Natural killer cell (primary cell): ENCODE results near the gene QRSL1. TPM values are rescaled to one million over a fixed set of nuclear protein-coding genes. Genes with fewer than 3 reads are reported as not detected.
A peak's percentile ranks its signal among the peaks of the same experiment; 100 is the strongest.

Source experiments
- ATAC-seq, 3 donors: fragments of 150-1000 bp in 2 of 3; fragments of 200-7000 bp in 1 of 3; cut with Tn5 transposase; 1 replicate in 1 of 3; 2 replicates in 2 of 3; pipeline ENCODE4 v1.10.0; 2021; ENCODE audit warnings: mild to moderate bottlenecking in 2 of 3, moderate library complexity in 2 of 3
- DNase-seq, 2 donors: peaks; one replicate each; pipeline versions ENCODE4 v3.0.0 to v3.0.0-alpha.2; 2013 to 2021; ENCODE audit warnings: mixed read lengths in 1 of 2
- H3K27ac ChIP-seq: one replicate; pipeline ENCODE4 v1.5.1; 2013; ENCODE audit warnings: mild to moderate bottlenecking, low read length
- H3K27me3 ChIP-seq: one replicate; pipeline ENCODE4 v1.6.1; 2013; ENCODE audit warnings: low read length; ENCODE audit not compliant: control insufficient read depth, insufficient read depth
- H3K36me3 ChIP-seq: one replicate; pipeline ENCODE4 v1.6.1; 2013; ENCODE audit warnings: low read length; ENCODE audit not compliant: control insufficient read depth, insufficient read depth
- H3K4me1 ChIP-seq: one replicate; pipeline ENCODE4 v1.6.1; 2013; ENCODE audit warnings: low read length; ENCODE audit not compliant: control insufficient read depth, insufficient read depth
- H3K4me3 ChIP-seq: one replicate; pipeline ENCODE4 v1.5.1; 2013; ENCODE audit warnings: low read length
- H3K9me3 ChIP-seq: one replicate; pipeline ENCODE4 v1.6.1; 2013; ENCODE audit warnings: low read length; ENCODE audit not compliant: control insufficient read depth, insufficient read depth
- H3K27ac Mint-ChIP-seq, 2 donors: one replicate each; pipeline ENCODE4 v1.8.0; 2022; ENCODE audit warnings: mild to moderate bottlenecking in 2 of 2, mixed read lengths in 2 of 2, moderate library complexity in 1 of 2
- H3K27me3 Mint-ChIP-seq, 2 donors: one replicate each; pipeline ENCODE4 v1.8.0; 2022; ENCODE audit warnings: low read depth in 2 of 2, mixed read lengths in 2 of 2
- H3K36me3 Mint-ChIP-seq: one replicate; pipeline ENCODE4 v1.8.0; 2022; ENCODE audit warnings: mixed read lengths
- H3K4me1 Mint-ChIP-seq, 2 donors: one replicate each; pipeline ENCODE4 v1.8.0; 2022; ENCODE audit warnings: mixed read lengths in 2 of 2
- H3K4me3 Mint-ChIP-seq: one replicate; pipeline ENCODE4 v1.8.0; 2022; ENCODE audit warnings: mild to moderate bottlenecking, moderate library complexity, mixed read lengths
- H3K9me3 Mint-ChIP-seq, 2 donors: one replicate each; pipeline ENCODE4 v1.8.0; 2022; ENCODE audit warnings: mixed read lengths in 2 of 2
- CTCF ChIP-seq: fragments of 200-600 bp; IDR thresholded peaks from one replicate; pipeline ENCODE4 v1.8.0; 2022; ENCODE audit warnings: antibody characterized with exemption
- WGBS: methylation state at CpG from one replicate; pipeline ENCODE4 v1.1.7; 2013; ENCODE audit warnings: missing lambda C conversion rate; ENCODE audit not compliant: insufficient coverage; 5-methylcytosine and 5-hydroxymethylcytosine counted together
- intact Hi-C: fragments of 100-400 bp; cut with micrococcal nuclease; formaldehyde crosslinking; loops from one replicate; pipeline ENCODE4 v1.14.2; 2022
- total RNA-seq, 4 donors: library from RNA; stranded (reverse); fragments of 120-200 nt in 1 of 4; gene quantifications; one replicate each; pipeline versions ENCODE4 v1.2.3 to v1.2.4, GENCODE V29; 2013 to 2022

Gene QRSL1
- total RNA-seq, 3 donors from 2014 or later (not counting 1 experiment from before 2014, with no cell fraction given) = 5.6 to 8.4 (median 6.5) TPM

GRCh38 chr6:106630366-106630765 lies 988 bp downstream of the QRSL1 start:
- DNase-seq (peak in 1 of 2 donors; percentile 8), ATAC-seq (no peak)
- no peaks in the 10 kb centered on the region for H3K9me3 Mint-ChIP-seq
- Histone ChIP-seq H3K4me1 (peaks cover 10% of the 10 kb centered on the region), H3K36me3 (no peaks in the 10 kb centered on the region), H3K27me3 (no peaks in the 10 kb centered on the region), H3K4me3 (no peak overlapping the region), H3K27ac (no peak overlapping the region), H3K9me3 (no peaks in the 10 kb centered on the region)
- TF ChIP-seq CTCF = no peak
- peak overlapping the region; percentile 98 for H3K27ac Mint-ChIP-seq
- peaks cover 21 to 29% of the 10 kb centered on the region in 2 donors for H3K4me1 Mint-ChIP-seq
- WGBS = 56% methylated on average over 3 of the region's 5 CpGs
- H3K4me3 Mint-ChIP-seq = peak overlapping the region; percentile 99
- intact Hi-C loops = no loop called here
- no peaks in the 10 kb centered on the region for H3K27me3 Mint-ChIP-seq
- no peaks in the 10 kb centered on the region for H3K36me3 Mint-ChIP-seq

GRCh38 chr6:106631346-106631745 lies 2.0 kb downstream of the QRSL1 start:
- H3K4me1 ChIP-seq = peaks cover 10% of the 10 kb centered on the region
- ATAC-seq = no peak
- no peaks in the 10 kb centered on the region for H3K9me3 ChIP-seq
- WGBS = 100% methylated on average over 1 of the region's 1 CpG
- Mint-ChIP-seq H3K27ac (no peak overlapping the region), H3K4me1 (peaks cover 21 to 29% of the 10 kb centered on the region in 2 donors), H3K36me3 (no peaks in the 10 kb centered on the region), H3K27me3 (no peaks in the 10 kb centered on the region), H3K9me3 (no peaks in the 10 kb centered on the region), H3K4me3 (no peak overlapping the region)
- H3K27me3 ChIP-seq = no peaks in the 10 kb centered on the region
- DNase-seq = no peak
- TF ChIP-seq CTCF = no peak
- H3K36me3 ChIP-seq = no peaks in the 10 kb centered on the region
- no peak overlapping the region for H3K4me3 ChIP-seq
- intact Hi-C loops = no loop called here
- H3K27ac ChIP-seq = no peak overlapping the region

GRCh38 chr6:106634565-106634964 lies 5.2 kb downstream of the QRSL1 start:
- Mint-ChIP-seq H3K27ac (no peak overlapping the region), H3K4me3 (no peak overlapping the region), H3K9me3 (no peaks in the 10 kb centered on the region), H3K27me3 (no peaks in the 10 kb centered on the region), H3K4me1 (peaks cover 22 to 37% of the 10 kb centered on the region in 2 donors), H3K36me3 (no peaks in the 10 kb centered on the region)
- 98% methylated on average over 5 of the region's 5 CpGs for WGBS
- intact Hi-C loops = no loop called here
- TF ChIP-seq CTCF = no peak
- H3K4me3 ChIP-seq = no peak overlapping the region
- no peaks in the 10 kb centered on the region for H3K36me3 ChIP-seq
- DNase-seq = no peak
- no peak overlapping the region for H3K27ac ChIP-seq
- no peaks in the 10 kb centered on the region for H3K27me3 ChIP-seq
- no peak for ATAC-seq
- H3K9me3 ChIP-seq = no peaks in the 10 kb centered on the region
- peaks cover 15% of the 10 kb centered on the region for H3K4me1 ChIP-seq

- H3K27ac Mint-ChIP-seq = peak overlapping the region in 1 of 2 donors; percentile 2
- H3K27me3 Mint-ChIP-seq = no peaks in the 10 kb centered on the region
- Histone ChIP-seq H3K36me3 (peaks cover 8% of the 10 kb centered on the region), H3K27ac (peak overlapping the region; percentile 50), H3K4me3 (no peak overlapping the region), H3K9me3 (no peaks in the 10 kb centered on the region), H3K4me1 (peaks cover 12% of the 10 kb centered on the region), H3K27me3 (no peaks in the 10 kb centered on the region)
- no peaks in the 10 kb centered on the region for H3K36me3 Mint-ChIP-seq
- no peak for TF ChIP-seq CTCF
- H3K9me3 Mint-ChIP-seq = no peaks in the 10 kb centered on the region
- intact Hi-C loops = no loop called here
- H3K4me1 Mint-ChIP-seq = peaks cover 19 to 27% of the 10 kb centered on the region in 2 donors
- ATAC-seq (no peak), DNase-seq (no peak)
- no peak overlapping the region for H3K4me3 Mint-ChIP-seq
- WGBS = 25% methylated on average over 6 of the region's 7 CpGs
Observed at GRCh38 chr6:106637051-106637716, 7.8 kb downstream of the QRSL1 start.
